Measurements from ENCODE around the gene SP2. TPM values are rescaled to one million over a fixed set of nuclear protein-coding genes. Genes with fewer than 3 reads are reported as not detected.

The SP2 gene
- total RNA-seq, 1 experiment from 2014 or later, result 1.6 TPM

GRCh38 chr17:47889734-47890529 lies 6.1 kb upstream of the SP2 start:
- DNase-seq (ENCODE audit: low read depth), result peak; percentile 68

- no peak for DNase-seq (ENCODE audit: low read depth)
Observed at GRCh38 chr17:47891545-47892088, 4.4 kb upstream of the SP2 start.

GRCh38 chr17:47894498-47895346 lies 1.3 kb upstream of the SP2 start:
- no peak for DNase-seq (ENCODE audit: low read depth)

DNA sequence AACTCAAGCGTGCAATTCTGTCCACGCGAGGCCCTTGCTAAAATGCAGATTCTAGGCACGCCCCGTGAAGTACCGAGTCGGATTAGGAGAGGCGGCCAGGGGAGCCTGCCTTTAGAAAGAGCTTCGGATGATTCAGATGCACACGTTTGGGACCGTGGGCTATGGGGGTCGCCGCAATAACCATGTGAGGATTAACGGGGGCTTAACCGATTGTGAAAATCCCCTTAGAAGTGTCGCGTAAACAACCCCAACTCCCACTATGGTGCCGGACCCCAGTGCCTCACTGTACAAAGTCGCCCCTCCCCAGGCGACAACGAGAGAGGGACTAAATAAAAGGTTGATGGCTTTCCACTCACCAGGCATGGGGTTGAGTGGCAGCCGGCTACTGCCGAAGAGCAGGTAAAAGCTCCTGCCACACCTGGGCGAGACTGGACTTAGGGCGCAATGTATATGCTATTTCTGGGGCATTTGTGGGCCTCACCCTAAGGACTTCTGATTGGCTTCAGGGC lies 635 bp upstream of the SP2 start:
- DNase-seq (ENCODE audit: low read depth), result peak; percentile 18

- no peak for DNase-seq (ENCODE audit: low read depth)
Observed at GRCh38 chr17:47896672-47897490, 845 bp downstream of the SP2 start.

- DNase-seq (ENCODE audit: low read depth), result no peak
Observed at GRCh38 chr17:47897561-47897960, 1.5 kb downstream of the SP2 start.

- DNase-seq (ENCODE audit: low read depth), result no peak
Observed at GRCh38 chr17:47898241-47898640, 2.2 kb downstream of the SP2 start.

DNA sequence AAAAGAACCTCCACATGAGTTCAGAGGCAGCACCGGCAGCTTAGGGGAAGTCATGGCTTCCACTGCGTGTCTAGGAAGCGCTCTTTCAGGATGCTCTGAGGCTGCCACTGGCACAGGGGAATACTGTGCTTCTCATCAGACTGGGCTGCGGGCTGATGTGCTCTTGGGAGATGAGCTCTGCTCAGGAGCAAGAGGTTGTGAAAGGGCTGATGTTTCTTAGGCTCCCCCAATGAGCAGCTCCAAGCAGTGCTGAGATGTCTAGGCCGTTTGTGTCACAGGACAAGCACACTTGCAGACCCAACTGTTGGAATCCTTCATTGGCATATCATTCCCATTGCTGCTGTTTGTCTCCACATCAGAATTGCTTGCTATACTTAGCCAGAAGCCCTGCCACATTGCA lies 3.6 kb downstream of the SP2 start:
- no peak for DNase-seq (ENCODE audit: low read depth)

DNA sequence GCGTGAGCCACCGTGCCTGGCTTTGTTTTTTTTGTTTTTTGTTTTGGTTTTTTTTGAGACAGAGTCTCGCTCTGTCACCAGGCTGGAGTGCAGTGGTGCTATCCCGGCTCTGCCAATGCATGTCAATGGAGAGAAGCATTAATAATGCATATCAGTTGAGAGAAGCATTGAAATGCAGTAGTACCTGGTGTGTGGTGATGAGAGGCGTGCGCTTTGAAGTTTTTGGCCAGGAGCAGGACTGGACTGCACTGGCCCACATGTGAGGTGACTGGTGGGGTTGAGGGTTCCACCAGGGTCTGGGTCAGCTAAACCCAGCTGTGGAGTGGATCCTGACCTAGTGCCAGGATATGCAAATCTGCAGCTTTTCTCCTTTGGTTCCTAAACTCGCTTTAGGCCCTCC lies 5.4 kb downstream of the SP2 start:
- no peak for DNase-seq (ENCODE audit: low read depth)

DNA sequence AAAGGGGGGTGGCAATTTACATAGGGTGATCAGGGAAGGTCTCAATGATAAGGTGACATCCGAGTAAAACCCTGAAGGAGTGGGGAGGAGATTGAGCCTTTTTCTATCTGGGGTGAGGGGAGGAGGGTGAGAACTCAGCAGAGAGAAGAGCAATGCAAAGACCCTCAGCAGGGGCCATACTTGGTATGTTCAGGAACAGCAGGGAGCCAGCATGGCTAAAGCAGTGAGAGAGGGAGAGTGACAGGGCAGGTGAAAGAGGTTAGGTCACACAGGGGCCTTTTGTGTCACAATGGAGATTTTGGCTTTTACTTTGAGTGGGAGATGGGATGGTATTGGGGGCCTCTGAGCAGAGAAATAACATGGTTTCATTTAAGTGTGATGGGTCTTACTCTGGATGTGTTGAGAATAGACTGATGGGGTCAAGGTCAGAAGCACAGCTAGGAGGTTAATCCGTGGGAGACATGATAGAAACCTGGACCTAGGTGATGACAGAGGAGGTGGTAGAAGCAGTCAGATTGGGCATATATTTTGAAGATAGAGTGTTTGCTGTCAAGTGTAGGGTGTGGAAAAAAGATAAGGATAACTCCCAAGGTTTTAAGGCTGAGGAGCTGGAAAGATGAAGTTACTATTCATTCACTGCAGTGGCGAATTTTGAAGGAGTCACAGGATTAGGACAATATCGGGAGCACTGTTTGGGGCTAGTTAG lies 6.2 kb downstream of the SP2 start:
- DNase-seq (ENCODE audit: low read depth), result no peak

DNA sequence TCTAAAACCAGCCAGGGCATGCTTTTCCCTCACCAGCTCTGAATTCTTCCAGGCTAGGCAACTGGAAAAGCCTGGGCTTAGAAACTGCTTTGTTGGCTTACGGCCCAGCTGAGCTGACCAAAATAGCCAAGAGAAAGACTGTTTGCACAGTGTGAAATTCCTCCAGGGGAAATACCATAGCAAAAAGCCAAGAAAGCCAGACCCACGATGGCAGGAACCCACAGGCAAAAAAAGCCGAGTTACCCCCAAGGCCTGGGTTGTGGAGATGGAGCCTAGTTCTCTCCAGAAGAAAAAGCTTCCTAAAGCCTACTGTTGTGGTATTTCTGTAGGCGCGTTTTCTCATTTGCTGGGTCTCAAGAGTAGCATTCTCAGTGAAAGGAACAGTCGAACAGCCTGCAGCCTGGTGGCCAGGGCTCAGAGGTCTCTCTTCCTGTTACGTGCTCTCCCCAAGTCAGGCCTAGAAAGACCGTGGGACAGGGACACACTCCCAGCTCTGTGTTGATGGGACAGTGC lies 9.2 kb downstream of the SP2 start:
- peak; percentile 80 for DNase-seq (ENCODE audit: low read depth)

DNA sequence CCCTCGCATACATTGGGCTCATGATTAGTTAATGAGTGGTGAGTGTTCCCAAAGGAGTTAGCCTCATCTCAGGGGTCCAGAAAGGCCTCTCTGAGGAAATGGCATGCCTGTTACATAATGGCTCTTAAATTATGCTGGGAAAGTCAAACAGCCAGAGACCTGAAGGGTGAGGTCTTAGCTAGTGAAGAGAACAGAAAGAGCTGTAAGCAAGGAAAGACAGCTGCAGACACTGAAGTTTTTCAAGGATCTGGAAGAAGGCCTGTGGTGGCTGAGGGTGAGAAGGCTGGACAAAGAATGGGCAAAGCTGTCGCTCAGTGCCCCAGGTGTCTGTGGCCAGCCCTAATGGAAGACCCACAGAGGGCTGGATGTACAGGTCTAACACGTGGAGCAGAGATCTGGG lies 10.4 kb downstream of the SP2 start:
- DNase-seq (ENCODE audit: low read depth), result no peak

DNA sequence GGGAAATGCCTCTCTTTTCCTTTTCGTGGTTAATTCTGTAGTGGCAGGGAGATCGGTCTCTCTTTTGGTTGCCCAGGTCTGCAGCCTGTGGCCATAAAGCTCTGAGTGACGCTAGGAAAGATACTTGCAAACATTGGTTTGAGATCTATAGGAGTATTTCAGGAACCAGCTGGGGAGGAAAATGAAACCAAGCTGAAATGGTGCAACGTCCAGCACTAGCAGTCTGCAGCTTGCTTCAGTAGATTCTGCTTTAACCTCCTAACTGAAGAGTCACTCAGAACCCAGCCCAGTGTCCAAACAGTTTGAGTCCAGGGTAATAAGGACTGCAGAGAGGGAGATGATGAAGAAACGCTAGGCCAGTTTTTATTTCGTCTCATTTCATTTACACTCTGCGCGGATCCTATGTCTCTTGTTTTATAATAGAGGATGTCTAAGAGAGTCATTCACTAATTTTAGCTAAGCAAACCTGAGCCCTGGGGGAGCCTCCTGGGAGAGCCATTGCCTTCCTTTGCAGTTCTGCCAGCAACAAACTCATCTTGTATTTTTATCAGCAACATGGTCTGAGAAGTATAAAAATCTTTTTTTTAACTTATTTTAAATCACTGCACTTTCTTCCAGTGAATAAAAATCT lies 12.0 kb downstream of the SP2 start:
- no peak for DNase-seq (ENCODE audit: low read depth)

GRCh38 chr17:47913050-47913449 lies 17.0 kb downstream of the SP2 start:
- DNase-seq (ENCODE audit: low read depth), result no peak

DNA sequence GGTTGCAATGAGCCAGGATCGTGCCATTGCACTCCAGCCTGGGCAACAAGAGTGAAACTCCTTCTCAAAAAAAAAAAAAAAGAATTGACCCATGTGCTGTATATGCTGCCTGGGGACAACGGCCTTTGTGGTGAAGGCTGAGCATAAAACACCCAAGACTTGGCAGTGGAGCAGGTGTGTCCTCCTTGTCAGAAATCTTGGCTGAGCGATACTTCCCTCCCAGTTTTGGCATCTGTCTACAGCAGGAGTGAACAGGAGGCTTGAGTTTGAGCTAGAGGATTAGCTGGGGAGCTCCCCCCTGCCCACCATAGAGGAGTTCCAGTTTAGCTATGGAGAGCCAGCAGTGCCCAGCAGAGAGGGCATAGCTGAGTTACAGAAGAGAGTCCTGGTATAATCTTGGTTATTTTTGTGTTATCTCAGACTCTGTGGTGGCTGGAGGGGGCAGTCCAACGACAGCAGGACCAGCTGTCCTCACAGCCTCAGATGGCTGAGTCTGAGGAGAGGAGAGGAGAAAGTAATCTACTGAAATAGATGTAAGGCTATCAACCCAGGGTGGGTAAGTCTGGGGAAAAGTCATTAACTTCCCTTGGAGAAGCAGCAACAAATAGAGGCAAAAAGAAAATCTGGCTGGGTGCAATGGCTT lies 18.4 kb downstream of the SP2 start:
- DNase-seq (ENCODE audit: low read depth), result no peak

GRCh38 chr17:47915776-47916398 lies 19.9 kb downstream of the SP2 start:
- no peak for DNase-seq (ENCODE audit: low read depth)

DNA sequence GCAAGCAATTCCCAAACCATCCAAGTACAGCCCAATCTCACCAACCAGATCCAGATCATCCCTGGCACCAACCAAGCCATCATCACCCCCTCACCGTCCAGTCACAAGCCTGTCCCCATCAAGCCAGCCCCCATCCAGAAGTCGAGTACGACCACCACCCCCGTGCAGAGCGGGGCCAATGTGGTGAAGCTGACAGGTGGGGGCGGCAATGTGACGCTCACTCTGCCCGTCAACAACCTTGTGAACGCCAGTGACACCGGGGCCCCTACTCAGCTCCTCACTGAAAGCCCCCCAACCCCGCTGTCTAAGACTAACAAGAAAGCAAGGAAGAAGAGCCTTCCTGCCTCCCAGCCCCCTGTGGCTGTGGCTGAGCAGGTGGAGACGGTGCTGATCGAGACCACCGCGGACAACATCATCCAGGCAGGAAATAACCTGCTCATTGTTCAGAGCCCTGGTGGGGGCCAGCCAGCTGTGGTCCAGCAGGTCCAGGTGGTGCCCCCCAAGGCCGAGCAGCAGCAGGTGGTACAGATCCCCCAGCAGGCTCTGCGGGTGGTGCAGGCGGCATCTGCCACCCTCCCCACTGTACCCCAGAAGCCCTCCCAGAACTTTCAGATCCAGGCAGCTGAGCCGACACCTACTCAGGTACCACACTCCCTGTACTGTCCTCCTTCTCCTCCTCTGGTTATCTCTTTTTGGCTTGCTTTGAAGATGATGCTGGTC lies 20.6 kb downstream of the SP2 start:
- no peak for DNase-seq (ENCODE audit: low read depth)

DNA sequence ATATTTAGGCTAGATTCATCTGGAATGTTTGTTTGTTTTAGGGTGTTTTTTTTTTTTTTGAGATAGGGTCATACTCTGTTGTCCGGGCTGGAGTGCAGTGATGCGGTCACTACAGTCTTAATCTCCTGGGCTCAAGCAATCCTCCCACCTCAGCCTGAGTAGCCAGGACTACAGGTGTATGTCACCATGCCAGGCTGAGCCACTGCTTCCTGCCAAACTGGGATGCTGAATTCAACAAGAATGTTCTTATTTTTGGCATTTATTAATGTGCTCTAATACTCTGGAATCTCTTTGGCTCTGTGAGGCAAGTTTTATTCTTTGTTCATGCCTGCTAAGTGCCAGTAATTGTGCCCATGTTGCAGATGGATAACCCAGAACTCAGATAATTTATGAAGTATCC lies 21.5 kb downstream of the SP2 start:
- no peak for DNase-seq (ENCODE audit: low read depth)

DNA sequence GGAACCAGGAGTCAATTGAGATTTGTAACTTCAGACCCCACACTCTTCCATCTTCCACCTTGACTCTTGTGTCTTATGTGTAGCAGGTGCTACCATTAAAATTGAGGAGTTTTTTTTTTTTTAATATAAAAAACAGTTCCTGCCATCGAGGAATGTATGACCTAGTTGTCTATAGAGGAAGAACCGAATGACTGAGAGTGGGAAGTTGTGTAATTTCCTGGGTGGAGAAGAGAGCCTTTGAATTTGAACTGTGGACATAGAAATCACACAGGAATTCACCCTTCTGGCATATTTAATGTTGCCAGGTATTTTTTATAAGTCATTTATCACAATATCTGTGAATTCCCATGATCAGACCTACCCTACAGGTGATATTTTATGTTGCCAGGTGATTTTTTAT lies 22.0 kb downstream of the SP2 start:
- no peak for DNase-seq (ENCODE audit: low read depth)

All from RPMI7951 (cell line).